GM19328 (cell line): ENCODE results near the gene ITGB8.

Experiments used
- ATAC-seq: cut with Tn5 transposase; IDR thresholded peaks from one replicate; pipeline ENCODE4 v1.9.1; 2021; ENCODE audit warnings: mild to moderate bottlenecking, moderate library complexity; ENCODE audit not compliant: unreplicated experiment

The ITGB8 gene

DNA sequence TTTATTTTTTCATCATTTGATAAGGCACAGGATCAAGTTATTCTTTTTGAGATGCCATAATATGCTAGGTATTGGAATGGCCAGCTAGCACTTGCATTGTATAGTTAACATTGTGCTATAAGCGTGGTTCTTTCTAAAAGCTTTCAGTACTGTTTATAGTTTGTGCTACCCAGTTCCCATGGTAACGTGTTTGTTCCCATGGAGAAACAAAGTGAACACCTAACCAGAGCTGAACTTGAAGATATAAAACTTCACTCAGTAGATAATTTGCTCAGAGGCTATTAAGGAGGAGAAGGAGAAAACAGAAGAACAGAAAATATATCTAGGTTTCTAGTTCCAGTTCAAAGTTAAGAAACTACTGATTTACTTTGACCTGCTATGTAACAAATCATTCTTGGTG lies 23.6 kb upstream of the ITGB8 start:
- no peak for ATAC-seq

DNA sequence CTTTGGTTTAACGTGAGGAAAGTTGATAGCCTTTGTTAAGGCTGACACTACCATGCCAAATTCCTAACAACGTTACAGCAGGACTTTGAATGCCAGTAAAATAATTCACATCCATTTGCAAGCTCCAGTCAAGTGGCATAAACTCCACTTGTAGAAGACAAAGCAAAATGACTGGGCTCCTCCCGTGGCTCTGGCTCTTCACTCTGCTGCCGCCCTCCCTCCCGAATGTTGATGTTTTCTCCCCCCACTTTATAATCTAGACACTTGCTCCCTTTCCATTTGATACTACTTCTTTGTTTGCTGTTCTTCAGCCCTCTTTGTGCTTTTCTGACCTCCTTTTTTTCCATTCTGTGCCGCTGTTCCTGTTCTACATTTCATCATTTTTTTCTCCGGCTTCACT lies 22.8 kb upstream of the ITGB8 start:
- no peak for ATAC-seq

DNA sequence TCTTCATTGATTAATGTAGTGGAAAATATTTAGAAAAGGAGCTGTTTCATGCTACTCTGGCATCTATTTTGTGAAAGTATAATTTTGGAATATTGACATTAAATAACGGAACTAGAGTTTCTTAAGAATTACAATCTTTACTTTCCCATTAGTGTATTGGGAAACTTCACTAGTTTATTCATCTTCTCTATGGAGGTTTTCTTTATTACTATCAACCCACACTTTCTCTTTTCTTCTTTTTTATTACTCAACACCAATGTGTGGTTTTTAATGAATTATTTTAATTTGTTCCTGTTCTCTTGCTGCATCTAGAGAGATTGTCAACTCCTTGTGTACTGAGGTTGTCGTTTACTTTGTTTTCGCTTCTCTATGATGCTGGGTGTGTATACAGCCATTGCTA lies 20.4 kb upstream of the ITGB8 start:
- no peak for ATAC-seq

DNA sequence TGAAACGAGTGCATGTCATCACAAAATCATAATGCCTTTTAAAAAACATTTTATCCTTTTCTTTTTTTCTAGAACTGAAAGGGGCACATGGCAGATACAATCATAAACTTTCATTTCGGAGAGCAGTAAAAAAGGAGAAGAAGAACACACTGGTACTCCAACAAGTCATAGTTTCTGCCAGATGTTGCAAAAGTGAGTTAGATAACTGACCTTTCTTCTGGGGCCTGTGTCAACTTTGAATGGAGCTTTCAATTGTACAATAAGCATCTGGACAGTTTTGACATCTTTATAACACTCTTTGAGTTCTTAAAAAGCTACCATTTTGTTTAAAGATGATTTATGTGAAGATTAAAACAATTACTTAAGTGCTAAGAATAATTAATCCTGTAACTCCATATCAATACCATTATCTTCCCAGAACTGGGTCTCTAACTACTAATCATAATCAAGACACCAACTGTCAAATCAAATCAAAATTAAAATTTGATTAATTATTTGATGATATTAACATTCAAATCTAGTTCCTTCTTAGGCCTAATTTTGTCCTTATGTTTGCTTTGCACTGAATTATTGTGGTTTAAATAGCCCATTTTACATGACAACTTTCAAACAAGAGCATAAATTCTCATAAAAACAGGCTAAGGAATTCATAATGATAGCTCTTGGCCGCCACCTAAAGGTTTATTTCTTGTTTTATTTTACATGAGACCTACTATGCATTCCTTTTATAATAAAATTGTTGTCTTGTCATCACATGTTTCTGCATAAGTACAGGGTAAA lies 19.5 kb upstream of the ITGB8 start:
- peak; percentile 50 for ATAC-seq

DNA sequence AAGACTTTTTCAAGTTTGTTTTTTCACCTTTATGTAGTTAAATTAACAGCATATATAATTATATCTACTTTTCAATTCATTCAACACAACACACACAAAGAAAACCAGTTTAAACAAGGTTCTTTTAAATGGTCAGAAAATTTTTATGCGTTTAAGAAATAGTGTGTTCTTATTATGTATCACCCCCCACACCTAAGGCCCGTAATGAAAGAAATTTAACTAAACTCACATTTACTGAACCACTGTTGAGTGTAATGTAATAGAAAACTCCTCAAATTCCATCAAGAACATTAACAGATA lies 19.0 kb upstream of the ITGB8 start:
- no peak for ATAC-seq

DNA sequence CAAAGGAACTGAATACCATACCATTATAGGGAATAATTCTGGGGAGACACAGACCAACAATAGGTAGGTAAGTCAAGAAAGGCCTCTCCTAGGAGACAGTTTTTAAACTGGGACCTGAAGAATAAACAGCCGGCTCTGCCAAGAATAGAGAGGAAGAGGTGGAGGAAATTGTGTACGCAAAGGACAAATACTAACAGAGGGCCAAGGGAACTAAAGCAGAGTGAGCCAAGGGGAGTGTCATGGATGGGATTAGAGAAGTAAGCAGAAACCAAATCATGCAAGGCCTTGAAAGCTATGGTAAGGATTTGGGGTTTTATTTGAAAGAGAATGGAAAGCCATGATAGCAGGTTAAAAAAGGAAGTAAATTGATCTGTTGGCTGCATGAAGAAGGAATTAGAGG lies 18.1 kb upstream of the ITGB8 start:
- ATAC-seq, result no peak

DNA sequence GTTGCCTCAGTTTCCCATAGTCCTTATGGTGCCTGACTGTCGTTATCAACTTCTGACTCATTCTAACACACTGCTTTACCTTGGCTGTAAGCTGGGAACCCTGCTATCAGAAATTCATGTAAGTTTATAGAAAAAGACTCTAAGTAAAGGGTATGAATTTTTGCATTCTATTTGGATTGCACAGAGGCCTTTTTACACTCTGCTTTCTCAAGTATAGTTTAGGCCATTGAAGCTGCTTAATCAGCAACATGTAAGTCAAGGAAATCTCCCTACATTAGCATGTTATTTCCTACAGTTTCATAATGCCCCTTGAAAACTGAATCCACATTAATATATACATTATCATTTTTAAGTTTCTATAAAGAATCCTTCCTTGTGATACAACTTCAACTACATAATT lies 17.1 kb upstream of the ITGB8 start:
- ATAC-seq, result no peak

DNA sequence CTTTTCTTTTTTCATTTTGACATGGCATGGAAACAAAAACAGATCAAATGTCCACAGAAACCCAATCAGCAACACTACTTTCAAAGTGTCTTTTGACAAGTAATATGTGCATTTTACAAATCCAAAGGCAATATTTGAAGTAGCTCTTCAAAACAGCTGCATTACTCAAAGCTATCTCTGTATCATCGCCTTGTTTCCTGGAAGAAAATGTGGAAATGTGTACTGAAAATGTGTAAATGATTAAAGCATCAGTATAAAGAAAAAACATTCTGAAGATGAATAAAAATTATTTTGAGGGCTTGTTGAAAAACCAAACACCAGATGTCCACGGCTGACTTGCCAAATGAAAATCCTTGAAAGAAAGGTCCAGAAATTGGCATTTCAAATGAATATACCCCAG lies 16.5 kb upstream of the ITGB8 start:
- no peak for ATAC-seq

DNA sequence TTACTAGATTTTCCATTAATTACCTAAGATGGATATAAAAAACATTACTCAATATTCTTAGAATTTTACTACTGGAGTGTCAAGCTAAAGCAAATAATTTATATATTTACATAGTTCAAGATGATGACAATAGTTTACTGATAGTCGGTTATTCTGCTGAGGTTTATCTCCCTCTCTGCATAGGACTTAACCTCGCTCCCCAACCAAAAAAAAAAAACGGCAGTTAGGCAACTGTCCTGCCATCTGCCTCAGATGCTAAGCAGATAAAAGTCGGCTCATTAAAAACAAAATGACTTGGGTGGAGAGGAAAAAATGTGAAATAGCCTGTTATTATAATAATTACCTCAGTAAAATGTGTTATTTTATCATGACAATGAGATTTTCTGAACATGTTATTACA lies 14.0 kb upstream of the ITGB8 start:
- ATAC-seq, result no peak

DNA sequence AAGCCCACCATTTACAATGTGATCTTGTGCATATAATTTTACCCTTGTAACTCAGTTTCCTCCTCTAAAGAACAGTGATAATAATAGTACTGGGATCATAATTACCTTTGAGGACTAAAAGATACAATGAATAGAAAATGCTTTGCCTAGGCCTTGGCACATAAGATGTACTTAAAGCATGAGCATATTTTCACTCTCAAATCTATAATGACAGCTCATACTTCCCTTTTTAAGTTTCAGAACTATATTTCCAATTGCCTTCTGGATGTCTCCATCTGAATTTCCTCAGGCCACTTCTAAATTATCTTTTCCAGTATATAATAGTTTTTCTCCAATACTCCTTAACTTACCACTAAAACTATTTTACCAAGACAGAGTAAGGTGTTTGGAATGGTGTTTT lies 13.3 kb upstream of the ITGB8 start:
- no peak for ATAC-seq

DNA sequence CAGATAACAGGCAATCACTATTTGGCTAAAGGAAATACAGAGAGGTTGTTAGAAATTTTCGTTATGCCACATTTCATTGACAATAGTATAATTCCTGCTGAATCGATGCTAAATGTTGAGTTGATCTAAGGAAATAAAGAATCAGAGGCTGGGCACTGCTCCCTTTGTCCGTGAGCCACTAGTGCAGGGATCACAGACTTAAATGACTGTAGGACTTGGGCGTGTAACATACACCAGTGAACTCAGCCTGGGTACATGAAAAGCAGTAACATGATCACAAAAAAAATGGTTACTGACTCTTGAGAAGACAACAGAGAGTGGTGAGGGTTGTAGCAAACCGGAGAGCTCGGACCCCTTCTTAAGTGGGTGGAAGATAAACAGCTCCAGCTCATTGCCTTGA lies 11.8 kb upstream of the ITGB8 start:
- no peak for ATAC-seq

DNA sequence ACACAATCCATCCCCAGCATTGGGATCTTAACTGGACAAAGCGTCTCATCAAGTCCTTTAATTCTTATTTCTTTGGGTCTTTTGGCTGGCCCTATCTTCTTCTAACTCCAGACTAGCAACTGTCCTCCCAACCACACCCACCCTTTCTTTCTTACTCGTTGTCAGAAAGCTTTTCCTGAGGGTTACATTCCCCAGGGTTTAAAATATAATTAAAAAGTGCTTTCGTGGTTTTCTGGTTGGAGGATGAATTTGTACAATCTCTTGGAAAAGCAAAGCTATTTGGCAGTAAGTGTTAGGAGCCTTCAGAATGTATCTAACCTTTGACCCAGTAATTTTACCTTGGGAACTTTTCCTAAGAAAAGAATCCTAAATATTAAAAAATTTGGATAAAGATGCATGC lies 10.4 kb upstream of the ITGB8 start:
- no peak for ATAC-seq

DNA sequence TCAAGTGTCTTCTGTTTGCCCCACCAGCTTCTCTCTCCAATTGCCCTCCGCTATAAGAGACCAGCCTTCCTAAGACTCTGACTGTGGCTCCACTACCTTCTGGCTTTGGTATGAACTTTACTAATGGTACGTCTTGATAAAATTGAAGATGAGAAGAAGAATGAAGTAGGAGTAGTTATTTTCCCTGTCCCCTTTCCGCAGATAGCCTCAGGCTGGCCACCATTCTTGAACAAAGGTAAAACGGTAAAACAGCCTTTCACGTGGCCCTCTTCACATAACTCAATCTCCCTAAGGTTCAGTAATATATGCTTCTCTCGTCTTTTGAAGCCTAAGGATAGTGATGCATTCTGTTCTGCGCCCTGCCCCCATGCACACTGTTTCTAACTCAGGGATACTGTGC lies 9.9 kb upstream of the ITGB8 start:
- ATAC-seq, result no peak

DNA sequence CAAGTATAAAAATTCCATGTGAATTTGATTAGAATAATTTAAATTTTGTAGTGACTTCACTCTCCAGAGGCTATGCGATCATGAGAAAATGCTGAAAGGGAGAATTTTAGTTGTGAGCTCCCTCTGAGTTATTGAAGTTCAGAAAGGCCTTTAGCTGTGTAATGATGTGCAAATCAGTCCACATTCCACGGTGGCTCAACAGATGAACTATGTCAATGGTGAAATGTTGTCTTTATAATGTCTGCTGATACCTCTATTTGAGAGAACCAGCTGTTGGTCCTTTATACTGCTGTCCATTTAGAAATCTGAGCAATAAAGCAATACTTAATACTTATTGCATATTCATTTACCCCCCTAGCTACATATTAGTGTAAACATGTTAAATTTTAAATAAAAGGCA lies 7.1 kb upstream of the ITGB8 start:
- no peak for ATAC-seq

DNA sequence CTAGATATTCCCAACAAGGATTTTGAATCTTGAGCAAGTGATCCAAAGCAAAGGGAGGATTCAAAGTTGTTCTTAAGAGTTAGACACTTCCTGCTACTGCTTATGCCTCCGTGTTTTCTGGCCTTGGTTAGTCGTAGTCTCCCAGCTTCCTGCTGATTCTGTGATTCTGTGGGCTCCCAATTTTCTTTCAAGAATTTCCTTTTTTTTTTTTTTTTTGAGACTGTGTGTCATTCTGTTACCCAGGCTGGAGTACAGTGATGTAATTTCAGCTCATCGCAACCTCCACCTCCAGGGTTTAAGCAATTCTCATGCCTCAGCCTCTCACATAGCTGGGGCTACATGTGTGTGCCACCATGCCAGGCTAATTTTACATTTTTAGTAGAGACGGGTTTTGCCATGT lies 4.4 kb upstream of the ITGB8 start:
- no peak for ATAC-seq

DNA sequence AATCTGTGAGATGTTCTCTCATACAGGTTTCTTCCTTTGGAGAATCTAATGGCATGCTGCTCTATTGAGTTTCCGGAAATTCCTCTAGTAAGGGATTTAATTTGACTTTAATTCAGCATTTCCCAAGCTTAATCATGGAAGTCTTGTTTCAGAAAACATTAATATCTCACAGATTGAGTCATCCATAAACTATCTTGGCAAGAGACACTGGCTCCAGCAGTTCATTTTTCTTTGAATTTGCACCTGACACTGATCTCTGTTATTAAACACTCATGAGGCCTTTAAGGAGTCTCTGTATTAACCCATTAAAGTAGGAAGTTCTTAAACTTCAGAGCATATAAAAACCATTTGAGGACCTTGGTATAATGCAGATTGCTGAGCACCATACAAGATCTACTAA lies 3.6 kb upstream of the ITGB8 start:
- no peak for ATAC-seq

DNA sequence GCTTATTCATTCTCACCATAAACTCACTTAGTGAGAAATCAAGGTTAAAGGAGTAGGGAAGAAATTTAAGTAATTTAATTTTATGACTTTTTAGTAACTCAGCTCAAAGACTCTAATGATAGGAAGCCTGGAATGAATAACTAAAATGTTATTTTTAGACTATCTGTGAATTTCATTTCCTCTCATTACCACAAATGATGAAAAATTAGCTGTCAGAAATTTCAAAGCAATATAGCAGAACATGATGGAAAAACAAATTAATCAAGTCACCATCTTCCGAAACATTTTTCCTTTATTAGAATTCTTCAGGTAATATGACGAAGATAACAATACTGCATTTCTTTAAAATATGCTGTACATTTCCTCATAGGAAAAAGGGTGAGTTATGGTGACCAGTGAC lies 2.7 kb upstream of the ITGB8 start:
- no peak for ATAC-seq

DNA sequence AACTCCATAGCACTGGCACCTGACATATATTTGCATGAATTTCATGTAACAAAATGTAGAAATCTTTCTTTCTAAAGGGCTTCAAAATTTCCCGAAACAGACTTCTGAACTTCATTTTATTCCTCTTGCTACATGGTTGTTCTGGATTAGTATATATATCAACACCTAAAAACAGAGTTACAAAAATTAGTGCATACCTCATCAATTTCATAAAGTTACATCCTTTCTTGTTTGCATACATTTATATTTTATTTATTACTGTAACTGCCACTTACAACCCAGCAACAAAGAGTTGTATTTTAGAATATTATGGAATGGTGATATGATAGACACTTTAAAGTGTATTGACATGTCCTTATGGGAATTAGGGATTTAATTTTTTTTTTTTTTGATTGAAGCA lies 2.0 kb upstream of the ITGB8 start:
- ATAC-seq, result no peak

DNA sequence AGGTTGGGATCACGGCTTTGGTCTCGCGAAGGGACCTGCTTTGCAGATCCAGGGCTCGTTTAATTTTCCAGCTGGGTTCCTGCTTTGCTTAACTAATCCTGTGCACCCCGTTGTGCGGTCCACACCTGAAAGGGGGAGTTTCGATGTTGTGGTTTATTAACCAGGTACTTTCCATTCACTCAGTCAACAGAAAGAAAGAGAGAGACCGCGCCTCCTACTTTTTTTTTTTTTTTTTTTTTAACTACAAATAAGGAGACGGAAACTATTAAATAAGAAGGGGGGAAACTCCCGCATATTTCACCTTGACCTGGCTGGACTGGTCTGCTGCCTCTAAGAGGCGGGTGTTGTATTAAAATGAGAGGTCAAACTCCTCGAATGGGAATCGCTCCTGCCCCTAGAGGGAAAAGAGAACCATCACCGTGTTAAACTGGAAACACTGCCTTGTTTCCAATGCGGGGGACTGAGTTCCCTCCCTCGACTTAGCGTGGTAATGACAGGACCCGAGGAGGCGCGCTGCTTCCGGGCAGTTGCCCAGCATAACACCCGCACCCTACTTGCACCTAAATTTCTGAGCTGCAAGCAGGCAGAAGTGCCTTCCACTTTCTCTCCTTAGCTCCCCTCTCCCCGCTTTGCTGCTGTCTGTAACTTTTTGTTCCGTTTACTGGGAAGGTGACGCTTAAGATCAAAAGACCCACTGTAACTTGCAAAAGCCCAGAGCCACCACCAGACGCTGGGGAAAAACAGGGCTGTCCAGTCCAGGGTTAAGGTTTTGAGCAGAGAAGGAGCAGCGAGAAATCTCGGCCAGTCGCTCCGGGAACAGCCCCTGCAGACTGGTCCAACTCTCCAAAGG lies 1.1 kb upstream of the ITGB8 start:
- ATAC-seq, result peak; percentile 22

DNA sequence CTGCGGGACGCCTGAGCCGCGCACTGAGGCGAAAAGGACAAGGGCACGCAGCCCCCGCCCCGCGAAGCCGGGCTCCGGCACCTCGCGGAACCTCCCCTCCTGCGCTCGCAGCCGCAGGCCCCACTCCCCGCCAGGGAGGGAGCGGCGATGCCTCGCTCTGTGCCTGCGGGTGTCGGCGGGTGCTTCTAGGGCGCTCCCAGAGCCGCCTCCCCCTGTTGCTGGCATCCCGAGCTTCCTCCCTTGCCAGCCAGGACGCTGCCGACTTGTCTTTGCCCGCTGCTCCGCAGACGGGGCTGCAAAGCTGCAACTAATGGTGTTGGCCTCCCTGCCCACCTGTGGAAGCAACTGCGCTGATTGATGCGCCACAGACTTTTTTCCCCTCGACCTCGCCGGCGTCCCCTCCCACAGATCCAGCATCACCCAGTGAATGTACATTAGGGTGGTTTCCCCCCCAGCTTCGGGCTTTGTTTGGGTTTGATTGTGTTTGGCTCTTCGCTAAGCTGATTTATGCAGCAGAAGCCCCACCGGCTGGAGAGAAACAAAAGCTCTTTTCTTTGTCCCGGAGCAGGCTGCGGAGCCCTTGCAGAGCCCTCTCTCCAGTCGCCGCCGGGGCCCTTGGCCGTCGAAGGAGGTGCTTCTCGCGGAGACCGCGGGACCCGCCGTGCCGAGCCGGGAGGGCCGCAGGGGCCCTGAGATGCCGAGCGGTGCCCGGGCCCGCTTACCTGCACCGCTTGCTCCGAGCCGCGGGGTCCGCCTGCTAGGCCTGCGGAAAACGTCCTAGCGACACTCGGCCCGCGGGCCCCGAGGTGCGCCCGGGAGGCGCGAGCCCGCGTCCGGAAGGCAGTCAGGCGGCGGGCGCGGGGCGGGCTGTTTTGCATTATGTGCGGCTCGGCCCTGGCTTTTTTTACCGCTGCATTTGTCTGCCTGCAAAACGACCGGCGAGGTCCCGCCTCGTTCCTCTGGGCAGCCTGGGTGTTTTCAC lies 519 bp downstream of the ITGB8 start:
- ATAC-seq, result peak; percentile 32
